Glutamatergic neuron (in vitro differentiated cells): ENCODE measurements around the gene BRD4. TPM values are rescaled to one million over a fixed set of nuclear protein-coding genes. Genes with fewer than 3 reads are reported as not detected.
A peak's percentile ranks its signal among the peaks of the same experiment; 100 is the strongest.

Source experiments
- DNase-seq: peaks from one replicate; pipeline ENCODE4 v3.0.0; 2022
- H3K27ac Mint-ChIP-seq: one replicate; pipeline ENCODE4 v1.8.0; 2020; ENCODE audit warnings: mild to moderate bottlenecking, mixed read lengths, inconsistent platforms; ENCODE audit not compliant: unreplicated experiment
- H3K27me3 Mint-ChIP-seq: one replicate; pipeline ENCODE4 v1.8.0; 2020; ENCODE audit warnings: mild to moderate bottlenecking, moderate library complexity, mixed read lengths, inconsistent platforms; ENCODE audit not compliant: unreplicated experiment
- H3K36me3 Mint-ChIP-seq: one replicate; pipeline ENCODE4 v1.8.0; 2020; ENCODE audit warnings: mild to moderate bottlenecking, mixed read lengths, inconsistent platforms; ENCODE audit not compliant: unreplicated experiment
- H3K4me1 Mint-ChIP-seq: one replicate; pipeline ENCODE4 v1.8.0; 2020; ENCODE audit warnings: mild to moderate bottlenecking, low read depth, mixed read lengths, inconsistent platforms; ENCODE audit not compliant: unreplicated experiment
- H3K4me3 Mint-ChIP-seq: one replicate; pipeline ENCODE4 v1.8.0; 2020; ENCODE audit warnings: mild to moderate bottlenecking, mixed read lengths, inconsistent platforms; ENCODE audit not compliant: unreplicated experiment
- H3K9me3 Mint-ChIP-seq: one replicate; pipeline ENCODE4 v1.8.0; 2020; ENCODE audit warnings: mild to moderate bottlenecking, moderate library complexity, mixed read lengths, inconsistent platforms; ENCODE audit not compliant: unreplicated experiment
- CTCF ChIP-seq: fragments of 200-600 bp; sonication (generic); IDR thresholded peaks from one replicate; pipeline ENCODE4 v1.5.0; 2021; ENCODE audit not compliant: partially characterized antibody, unreplicated experiment
- total RNA-seq: library from RNA; stranded (reverse); fragmentation: NEBNext Ultra II Directional; extraction: Animal tissue kit (Norgen Biotek cat#: 25700); gene quantifications from one replicate; pipeline ENCODE4 v1.2.1, GENCODE V29; 2021; ENCODE audit not compliant: unreplicated experiment

Gene BRD4
- total RNA-seq, 1 donor from 2014 or later: 162 TPM

DNA sequence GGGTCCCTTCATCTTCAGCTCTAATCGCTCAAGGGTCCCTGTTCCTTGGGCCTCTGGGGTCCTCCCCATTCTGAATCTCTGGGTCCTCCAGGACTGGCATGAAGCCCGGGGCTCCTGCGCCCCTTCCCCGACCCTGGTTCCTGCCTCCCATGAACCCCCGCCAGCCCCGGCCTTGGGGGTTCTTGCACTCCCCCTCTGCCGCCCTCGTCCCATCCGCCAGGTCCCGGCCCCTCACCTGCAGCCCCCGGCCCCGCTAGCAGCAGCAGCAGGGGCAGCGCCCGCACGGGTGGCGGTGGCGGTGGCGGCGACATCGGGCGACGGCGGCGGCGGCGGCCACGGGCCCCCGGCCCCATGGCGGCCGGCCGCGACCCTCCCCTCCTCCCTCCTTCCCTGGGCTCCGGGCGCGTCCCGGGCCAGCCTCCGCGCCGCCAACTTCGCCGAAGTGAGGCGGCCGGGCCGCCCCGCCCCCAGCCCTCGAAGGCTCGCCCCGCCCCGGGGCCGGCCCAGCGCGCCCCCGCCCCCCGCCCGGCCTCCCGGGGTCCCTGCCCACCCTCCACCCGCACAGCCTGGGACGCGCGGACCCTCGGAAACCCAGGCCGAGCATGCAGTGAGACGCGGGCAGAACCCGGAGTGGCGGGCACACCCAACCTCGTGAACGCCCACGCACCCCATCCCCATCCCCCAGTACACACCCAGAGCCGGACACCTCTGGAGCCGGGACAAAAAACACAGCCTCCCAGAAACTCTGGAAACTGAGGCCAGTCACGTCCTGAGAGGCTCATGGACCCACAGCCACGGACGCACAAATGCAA, 131.6 kb downstream of the BRD4 start, which contains the start of gene NOTCH3:
Gene NOTCH3, minus strand, starts transcription at position 443 of the 812 bp plus-strand sequence. Its CDS starts 90 bp downstream, at position 353.
- H3K27me3 Mint-ChIP-seq: peaks cover 20% of the 10 kb centered on the region
- DNase-seq: no peak
- H3K9me3 Mint-ChIP-seq: peaks cover 10% of the 10 kb centered on the region
- no peak within 1 kb of the TSS for H3K27ac Mint-ChIP-seq
- H3K4me3 Mint-ChIP-seq: peak within 1 kb of the TSS; percentile 67
- H3K4me1 Mint-ChIP-seq: peaks cover 2% of the 10 kb centered on the region
- TF ChIP-seq CTCF: no peak
- no peaks in the 10 kb centered on the region for H3K36me3 Mint-ChIP-seq

DNA sequence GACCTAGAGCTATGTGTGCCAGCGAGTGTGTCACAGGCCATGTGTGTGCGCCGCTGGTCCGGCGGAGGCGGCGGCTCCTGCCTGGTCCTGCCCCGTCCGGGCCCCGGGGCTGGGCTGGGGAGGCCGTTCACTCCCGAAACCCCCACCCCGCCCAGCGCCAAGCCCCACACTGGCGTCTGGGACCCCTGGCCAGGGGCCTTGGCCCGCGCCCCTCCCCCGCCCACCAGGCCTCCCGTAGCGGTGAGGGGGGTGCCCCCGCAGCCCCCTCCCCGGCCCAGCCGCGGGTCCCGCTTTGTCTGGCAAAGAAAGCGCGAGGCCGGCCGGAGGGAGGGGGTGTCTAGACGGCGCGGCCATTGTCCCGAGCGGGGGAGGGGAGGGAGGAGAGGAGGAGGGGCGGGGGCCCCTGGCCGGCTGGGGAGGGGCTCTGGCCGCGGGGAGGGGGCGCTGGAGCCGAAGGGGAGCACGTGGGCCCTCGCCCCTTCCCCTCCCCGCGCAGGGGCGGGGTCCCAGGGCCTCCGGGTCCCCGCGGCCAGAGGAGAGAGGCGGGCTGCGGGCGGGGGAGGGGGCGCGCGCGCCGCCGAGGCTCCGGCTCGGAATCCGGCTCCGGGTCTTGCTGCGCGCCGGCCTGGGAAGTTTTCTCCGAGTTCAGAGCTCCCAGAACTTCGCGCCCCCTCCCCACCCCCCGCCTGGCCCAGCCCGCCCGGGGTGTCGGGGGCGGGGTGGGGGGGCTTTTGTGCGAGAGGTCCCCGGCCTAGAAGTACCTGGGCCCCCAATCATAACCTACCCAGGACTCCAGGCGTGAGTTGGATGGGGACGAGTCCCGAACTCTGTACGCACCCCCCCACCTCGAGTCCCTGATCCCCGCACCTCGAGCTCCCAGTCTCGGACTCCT, 132.4 kb downstream of the BRD4 start:
- no peak for TF ChIP-seq CTCF
- Mint-ChIP-seq H3K27me3 (peaks cover 20% of the 10 kb centered on the region), H3K27ac (no peak overlapping the region), H3K36me3 (no peaks in the 10 kb centered on the region), H3K4me1 (peaks cover 2% of the 10 kb centered on the region), H3K4me3 (peak overlapping the region; percentile 84), H3K9me3 (peaks cover 9% of the 10 kb centered on the region)
- DNase-seq: peak; percentile 78

DNA sequence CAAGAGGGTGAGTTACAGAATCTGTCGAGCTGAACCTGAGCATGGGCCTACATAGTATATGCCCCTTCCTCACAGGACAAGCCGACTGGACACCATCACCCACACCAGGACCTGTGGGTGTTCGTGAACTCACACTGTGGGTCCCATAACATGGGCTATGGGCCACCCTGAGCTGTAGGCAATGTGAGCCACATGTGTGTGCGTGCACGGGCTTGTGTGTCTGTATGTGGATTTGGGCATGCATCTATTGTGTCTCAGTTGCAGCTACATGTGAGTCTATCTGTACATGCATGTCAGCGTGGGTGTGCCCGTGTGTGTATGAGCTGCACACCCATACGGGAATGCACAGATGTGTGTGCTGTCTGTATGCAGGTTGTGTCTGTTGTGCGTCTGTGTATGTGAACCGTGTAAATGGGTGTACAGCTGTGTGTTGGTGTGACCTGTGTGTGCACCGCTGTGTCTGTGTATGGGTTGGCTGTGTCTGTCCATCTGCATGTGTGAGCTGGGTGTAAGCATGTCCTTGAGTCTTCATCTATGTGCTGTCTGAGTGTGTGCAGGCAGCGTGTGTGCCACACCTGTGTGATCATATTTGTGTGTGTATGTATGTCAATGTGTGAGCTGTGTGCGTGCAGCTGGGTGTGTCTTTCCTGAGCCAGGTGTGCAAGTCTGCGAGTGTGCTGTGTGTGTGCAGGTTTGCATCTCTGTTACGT, 133.2 kb downstream of the BRD4 start:
- H3K36me3 Mint-ChIP-seq: no peaks in the 10 kb centered on the region
- TF ChIP-seq CTCF: no peak
- H3K9me3 Mint-ChIP-seq: peaks cover 15% of the 10 kb centered on the region
- peak overlapping the region; percentile 84 for H3K4me3 Mint-ChIP-seq
- no peak for DNase-seq
- peaks cover 22% of the 10 kb centered on the region for H3K27me3 Mint-ChIP-seq
- no peak overlapping the region for H3K27ac Mint-ChIP-seq
- H3K4me1 Mint-ChIP-seq: peaks cover 2% of the 10 kb centered on the region

DNA sequence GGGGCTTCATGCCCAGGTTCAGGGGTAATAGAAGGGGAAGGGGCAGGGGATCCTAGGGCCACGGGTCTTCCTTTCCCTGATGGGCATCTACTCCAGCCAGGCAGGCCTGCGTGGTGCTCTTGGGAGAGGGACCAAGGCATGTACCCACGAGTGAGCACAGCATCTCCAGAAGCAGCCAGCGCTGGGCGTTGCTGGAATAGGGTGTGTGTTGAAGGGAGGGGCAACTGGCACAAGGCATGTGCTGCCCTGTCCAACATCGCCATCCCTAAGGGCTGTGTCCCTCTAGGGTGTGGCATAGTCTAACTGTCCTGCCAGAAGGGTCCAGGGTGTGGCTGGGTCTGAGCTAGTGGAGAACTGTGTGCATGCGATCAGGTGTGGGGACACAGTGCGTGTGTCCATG, 134.4 kb downstream of the BRD4 start:
- no peaks in the 10 kb centered on the region for H3K36me3 Mint-ChIP-seq
- peaks cover 2% of the 10 kb centered on the region for H3K4me1 Mint-ChIP-seq
- H3K27ac Mint-ChIP-seq: peak overlapping the region; percentile 33
- DNase-seq: no peak
- H3K9me3 Mint-ChIP-seq: peaks cover 15% of the 10 kb centered on the region
- peak overlapping the region; percentile 40 for H3K4me3 Mint-ChIP-seq
- H3K27me3 Mint-ChIP-seq: peaks cover 20% of the 10 kb centered on the region
- no peak for TF ChIP-seq CTCF
